ENCODE data around the gene IL1B.
"Not testable (repeated sequence)": the region's sequence is repeated elsewhere in the genome, so short reads cannot be mapped to it uniquely, and the experiment has no call there.

IL1B gene

DNA sequence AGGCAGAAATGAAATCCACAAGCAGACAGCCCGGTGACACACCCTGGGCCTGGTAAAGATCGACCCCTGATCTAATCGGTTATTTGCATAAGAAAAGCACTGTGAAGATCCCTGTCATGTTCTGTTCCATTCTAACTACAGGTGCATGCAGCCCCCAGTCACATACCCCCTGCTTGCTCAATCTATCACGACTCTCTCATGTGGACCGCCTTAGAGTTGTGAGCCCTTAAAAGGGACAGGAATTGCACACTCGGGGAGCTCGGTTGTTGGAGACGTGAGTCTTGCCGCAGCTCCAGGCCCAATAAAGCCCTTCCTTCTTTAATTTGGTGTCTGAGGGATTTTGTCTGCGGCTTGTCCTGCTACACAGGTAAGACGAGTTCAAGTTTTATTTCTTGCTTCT lies 13.4 kb upstream of the IL1B start:
- FAIRE-seq, result no peak

- FAIRE-seq, result no peak
Measured at GRCh38 chr2:112848833-112849232, 12.3 kb upstream of the IL1B start.

GRCh38 chr2:112846031-112846430 lies 9.5 kb upstream of the IL1B start:
- FAIRE-seq, result no peak

DNA sequence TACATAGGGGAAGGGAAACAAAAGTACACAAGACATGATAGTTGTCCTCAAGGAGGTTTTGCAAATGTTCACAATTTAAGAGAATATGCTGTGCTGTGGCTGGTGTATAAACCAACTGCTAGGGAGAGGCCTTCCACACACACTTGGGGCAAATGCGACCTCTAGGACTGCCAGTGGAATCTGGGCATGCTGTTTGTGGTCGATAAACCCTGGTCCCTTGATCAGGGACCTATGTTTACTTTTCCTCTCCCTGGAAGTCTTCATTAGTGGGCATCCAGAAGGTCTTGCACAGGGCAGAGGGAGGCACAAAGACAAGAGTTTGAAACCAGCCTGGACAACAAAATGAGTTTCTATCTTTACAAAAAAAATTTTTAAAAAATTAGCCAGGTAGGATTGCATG lies 7.3 kb upstream of the IL1B start:
- no peak for FAIRE-seq

DNA sequence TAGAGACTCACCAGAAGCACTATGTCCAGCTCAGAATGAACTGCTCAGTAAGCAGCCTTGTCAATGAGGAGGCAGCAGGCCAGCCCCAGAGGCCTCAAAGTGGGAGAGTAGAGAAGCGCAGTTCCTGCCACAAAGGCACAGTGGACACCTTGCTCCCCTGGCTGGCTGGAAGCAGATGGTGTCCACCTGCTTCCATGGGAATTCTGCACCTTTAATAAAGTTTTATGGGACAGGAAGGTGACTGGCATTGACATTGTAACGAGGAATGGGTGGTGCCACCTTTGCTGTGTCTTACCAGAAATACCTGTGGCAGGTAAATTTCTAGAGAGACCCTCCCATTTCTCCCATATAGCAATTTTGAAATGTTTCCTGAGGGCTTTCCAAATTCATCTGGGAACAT lies 6.7 kb upstream of the IL1B start:
- FAIRE-seq, result no peak

- no peak for FAIRE-seq
Measured at GRCh38 chr2:112841295-112842044, 4.9 kb upstream of the IL1B start.

DNA sequence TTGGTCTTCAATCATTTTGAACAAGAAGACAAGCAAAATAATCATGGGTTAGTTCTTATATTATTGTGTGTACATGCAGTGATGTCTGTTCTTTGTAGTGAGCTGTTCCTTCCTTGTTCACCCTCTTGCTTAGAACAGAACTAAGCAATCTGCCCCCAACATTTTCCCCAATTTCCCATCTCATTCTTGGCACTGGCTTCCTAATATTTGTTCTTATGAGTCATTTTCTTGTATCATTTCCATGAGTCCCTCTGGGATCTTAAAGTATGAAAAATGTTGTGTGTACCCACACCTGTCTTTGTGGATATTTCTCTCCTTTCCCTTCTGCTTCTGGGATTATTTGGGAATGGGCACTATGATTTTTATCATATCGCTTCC lies 3.5 kb upstream of the IL1B start:
- no peak for FAIRE-seq

GRCh38 chr2:112839407-112840067 lies 3.0 kb upstream of the IL1B start:
- no peak for FAIRE-seq

DNA sequence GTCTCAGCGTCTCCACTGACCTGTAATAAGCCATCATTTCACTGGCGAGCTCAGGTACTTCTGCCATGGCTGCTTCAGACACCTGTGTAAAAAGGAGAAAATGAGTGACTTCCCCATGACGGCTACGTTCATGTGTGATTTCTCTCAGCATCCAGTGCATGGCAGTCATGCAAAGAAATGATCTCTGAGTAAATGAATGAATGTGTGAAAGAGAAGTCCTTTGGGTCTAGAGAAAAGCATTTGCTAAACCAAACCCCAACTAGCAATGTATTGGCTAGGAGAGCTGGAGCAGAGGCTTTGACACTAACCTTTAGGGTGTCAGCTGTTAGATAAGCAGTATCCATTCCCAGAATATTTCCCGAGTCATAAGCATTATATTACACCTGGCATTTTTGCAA lies 417 bp downstream of the IL1B start:
- no peak for FAIRE-seq

- no peak for FAIRE-seq
Measured at GRCh38 chr2:112835536-112836162, 930 bp downstream of the IL1B start.

GRCh38 chr2:112835061-112835501 lies 1.5 kb downstream of the IL1B start:
- FAIRE-seq, result no peak

- no peak for FAIRE-seq
Measured at GRCh38 chr2:112834396-112835037, 2.1 kb downstream of the IL1B start.

DNA sequence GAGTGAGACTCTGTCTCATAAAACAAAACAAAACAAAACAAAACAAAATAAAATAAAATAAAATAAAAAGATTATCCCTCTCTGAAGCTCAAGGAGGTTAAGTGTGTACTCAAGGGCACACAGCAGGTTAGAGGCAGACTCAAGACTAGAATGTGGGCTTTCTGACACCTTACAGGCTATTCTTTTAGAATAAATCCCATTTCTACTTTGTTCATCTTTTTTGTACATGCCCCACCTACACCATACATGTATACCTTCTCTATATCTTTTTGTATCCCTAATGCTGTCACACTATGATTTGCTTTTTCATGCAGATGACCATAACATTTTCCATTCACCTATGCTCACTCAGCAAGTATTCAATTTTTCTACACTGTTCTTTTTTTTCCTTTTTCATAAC lies 2.6 kb downstream of the IL1B start:
- no peak for FAIRE-seq

DNA sequence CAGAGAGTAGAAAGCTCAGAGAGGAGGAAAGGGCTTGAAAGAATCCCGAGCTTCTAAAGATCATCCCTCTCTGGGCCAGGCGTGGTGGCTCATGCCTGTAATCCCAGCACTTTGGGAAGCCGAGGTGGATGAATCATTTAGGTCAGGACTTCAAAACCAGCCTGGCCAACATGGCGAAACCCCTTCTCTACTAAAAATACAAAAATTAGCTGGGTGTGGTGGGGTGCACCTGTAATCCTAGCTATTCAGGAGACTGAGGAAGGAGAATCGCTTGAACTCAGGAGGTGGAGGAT lies 3.0 kb downstream of the IL1B start:
- FAIRE-seq, result not testable (repeated sequence)

GRCh38 chr2:112832841-112833638 lies 3.5 kb downstream of the IL1B start:
- no peak for FAIRE-seq

DNA sequence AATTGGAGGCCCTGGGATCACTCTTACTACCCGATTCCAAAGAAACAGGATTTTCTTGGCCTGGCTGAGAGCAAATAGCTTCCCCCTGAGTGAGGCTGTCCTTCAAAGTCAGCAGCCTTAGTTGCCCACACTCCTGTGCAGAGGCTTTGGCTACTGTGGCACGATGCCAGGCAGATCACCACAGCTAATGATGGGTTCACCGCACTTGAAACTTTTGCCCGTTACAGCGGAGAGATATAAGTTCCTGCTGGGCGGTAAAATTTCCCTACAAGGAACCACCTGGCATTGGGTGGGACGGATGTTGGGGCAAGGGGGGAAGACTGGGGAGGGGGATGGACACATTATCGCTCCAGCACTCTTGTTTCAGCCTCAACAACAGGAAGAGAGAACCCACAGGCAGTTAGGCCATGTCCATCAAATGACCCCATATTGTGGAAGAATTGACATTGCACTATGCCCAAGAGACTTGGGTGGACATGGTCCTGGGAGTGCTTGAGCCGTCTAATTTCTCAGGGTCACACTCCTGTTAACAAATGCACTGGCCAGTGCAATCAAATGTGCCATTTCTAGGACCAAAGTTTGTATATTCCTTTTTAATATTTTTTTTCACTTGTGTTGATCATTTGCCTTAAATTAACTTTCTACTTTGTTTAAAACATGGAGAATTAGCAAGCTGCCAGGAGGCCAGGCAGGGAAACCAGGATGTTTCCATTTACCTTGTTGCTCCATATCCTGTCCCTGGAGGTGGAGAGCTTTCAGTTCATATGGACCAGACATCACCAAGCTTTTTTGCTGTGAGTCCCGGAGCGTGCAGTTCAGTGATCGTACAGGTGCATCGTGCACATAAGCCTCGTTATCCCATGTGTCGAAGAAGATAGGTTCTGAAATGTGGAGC lies 4.4 kb downstream of the IL1B start:
- no peak for FAIRE-seq

GRCh38 chr2:112831513-112831845 lies 5.1 kb downstream of the IL1B start:
- FAIRE-seq, result no peak

- no peak for FAIRE-seq
Measured at GRCh38 chr2:112830682-112831512, 5.7 kb downstream of the IL1B start.

DNA sequence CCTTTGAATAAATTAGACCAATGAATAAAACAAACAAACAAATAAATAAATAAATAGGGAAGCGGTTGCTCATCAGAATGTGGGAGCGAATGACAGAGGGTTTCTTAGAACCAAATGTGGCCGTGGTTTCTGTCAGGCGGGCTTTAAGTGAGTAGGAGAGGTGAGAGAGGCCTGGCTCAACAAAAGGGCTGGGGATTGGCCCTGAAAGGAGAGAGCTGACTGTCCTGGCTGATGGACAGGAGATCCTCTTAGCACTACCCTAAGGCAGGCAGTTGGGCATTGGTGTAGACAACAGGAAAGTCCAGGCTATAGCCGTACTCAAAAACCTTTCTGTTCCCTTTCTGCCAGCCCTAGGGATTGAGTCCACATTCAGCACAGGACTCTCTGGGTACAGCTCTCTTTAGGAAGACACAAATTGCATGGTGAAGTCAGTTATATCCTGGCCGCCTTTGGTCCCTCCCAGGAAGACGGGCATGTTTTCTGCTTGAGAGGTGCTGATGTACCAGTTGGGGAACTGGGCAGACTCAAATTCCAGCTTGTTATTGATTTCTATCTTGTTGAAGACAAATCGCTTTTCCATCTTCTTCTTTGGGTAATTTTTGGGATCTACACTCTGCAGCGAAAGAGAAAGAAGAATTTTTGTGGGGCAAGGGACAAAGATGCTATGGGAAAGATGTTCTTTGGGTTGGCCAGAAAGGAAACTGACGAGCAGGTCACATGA lies 6.5 kb downstream of the IL1B start:
- no peak for FAIRE-seq

Measured in islet of Langerhans (tissue), 1 donor.